H9 (cell line): Measurements from ENCODE around the gene DPP6. TPM values are rescaled to one million over a fixed set of nuclear protein-coding genes. Genes with fewer than 3 reads are reported as not detected.

Experiments
- DNase-seq: peaks from one replicate; pipeline ENCODE4 v3.0.0-alpha.2; 2017
- H2AFZ ChIP-seq: one replicate; pipeline ENCODE4 v1.6.1; 2013; ENCODE audit warnings: mild to moderate bottlenecking, low read length, control low read depth, moderate library complexity
- H2AK5ac ChIP-seq: 2 replicates; pipeline ENCODE4 v1.6.1; 2013; ENCODE audit warnings: low read length, control low read depth, mixed read lengths; ENCODE audit not compliant: insufficient read length
- H2BK120ac ChIP-seq: one replicate; pipeline ENCODE4 v1.6.1; 2013; ENCODE audit warnings: low read depth, mild to moderate bottlenecking, low read length, control low read depth, inconsistent platforms; ENCODE audit not compliant: poor library complexity, severe bottlenecking
- H2BK12ac ChIP-seq: 2 replicates; pipeline ENCODE4 v1.6.1; 2013; ENCODE audit warnings: low read length, control low read depth, mixed read lengths, low read depth; ENCODE audit not compliant: insufficient read length
- H2BK15ac ChIP-seq: 2 replicates; pipeline ENCODE4 v1.6.1; 2013; ENCODE audit warnings: low read depth, low read length, control low read depth
- H2BK20ac ChIP-seq: one replicate; pipeline ENCODE4 v1.6.1; 2013; ENCODE audit warnings: low read depth, mild to moderate bottlenecking, low read length, control low read depth, inconsistent platforms; ENCODE audit not compliant: poor library complexity, severe bottlenecking
- H2BK5ac ChIP-seq: 2 replicates; pipeline ENCODE4 v1.6.1; 2013; ENCODE audit warnings: low read length, control low read depth, mixed read lengths; ENCODE audit not compliant: insufficient read length
- H3K14ac ChIP-seq: 2 replicates; pipeline ENCODE4 v1.6.1; 2013; ENCODE audit warnings: low read length, control low read depth; ENCODE audit not compliant: insufficient read depth
- H3K18ac ChIP-seq: 2 replicates; pipeline ENCODE4 v1.6.1; 2013; ENCODE audit warnings: low read depth, mild to moderate bottlenecking, mixed read lengths, low read length, control low read depth; ENCODE audit not compliant: insufficient read length
- H3K23ac ChIP-seq: 2 replicates; pipeline ENCODE4 v1.6.1; 2013; ENCODE audit warnings: low read length, control low read depth, mixed read lengths, low read depth; ENCODE audit not compliant: insufficient read length
- H3K23me2 ChIP-seq: 2 replicates; pipeline ENCODE4 v1.6.1; 2013; ENCODE audit warnings: low read depth, mild to moderate bottlenecking, mixed read lengths, low read length, control low read depth; ENCODE audit not compliant: insufficient read length, poor library complexity, severe bottlenecking
- H3K27ac ChIP-seq: 2 replicates; pipeline ENCODE4 v1.5.1; 2013; ENCODE audit warnings: low read length, control low read depth, mixed read lengths, low read depth; ENCODE audit not compliant: insufficient read length
- H3K27me3 ChIP-seq: 2 replicates; pipeline ENCODE4 v1.6.1; 2013; ENCODE audit warnings: low read length, control low read depth, inconsistent platforms; ENCODE audit not compliant: insufficient read depth
- H3K4ac ChIP-seq: 2 replicates; pipeline ENCODE4 v1.6.1; 2013; ENCODE audit warnings: low read depth, mild to moderate bottlenecking, control low read depth, inconsistent platforms, low read length, moderate library complexity
- H3K4me1 ChIP-seq: 2 replicates; pipeline ENCODE4 v1.6.1; 2013; ENCODE audit warnings: low read length, control low read depth, inconsistent platforms; ENCODE audit not compliant: insufficient read depth
- H3K4me2 ChIP-seq: 2 replicates; pipeline ENCODE4 v1.6.1; 2013; ENCODE audit warnings: low read length, control low read depth, mixed read lengths; ENCODE audit not compliant: insufficient read length, insufficient read depth
- H3K56ac ChIP-seq: 2 replicates; pipeline ENCODE4 v1.6.1; 2013; ENCODE audit warnings: low read depth, mild to moderate bottlenecking, mixed read lengths, low read length, control low read depth; ENCODE audit not compliant: insufficient read length
- H3K79me1 ChIP-seq: 2 replicates; pipeline ENCODE4 v1.6.1; 2013; ENCODE audit warnings: low read depth, mild to moderate bottlenecking, moderate library complexity, low read length, control low read depth, inconsistent platforms; ENCODE audit not compliant: insufficient read depth, poor library complexity, severe bottlenecking
- H3K79me2 ChIP-seq: 2 replicates; pipeline ENCODE4 v1.6.1; 2013; ENCODE audit warnings: low read length, control low read depth, inconsistent platforms; ENCODE audit not compliant: insufficient read depth
- H3K9ac ChIP-seq: 2 replicates; pipeline ENCODE4 v1.6.1; 2013; ENCODE audit warnings: low read length, control low read depth, mixed read lengths; ENCODE audit not compliant: insufficient read length; ENCODE audit errors: extremely low read depth
- H3K9me3 ChIP-seq: one replicate; pipeline ENCODE4 v1.6.1; 2013; ENCODE audit warnings: low read depth, low read length, inconsistent platforms; ENCODE audit not compliant: control insufficient read depth
- H3T11ph ChIP-seq: one replicate; pipeline ENCODE4 v1.6.1; 2013; ENCODE audit warnings: mild to moderate bottlenecking, low read length, control low read depth, inconsistent platforms
- H4K20me1 ChIP-seq: one replicate; pipeline ENCODE4 v1.6.1; 2013; ENCODE audit not compliant: control insufficient read depth, insufficient read length, insufficient read depth
- H4K5ac ChIP-seq: 2 replicates; pipeline ENCODE4 v1.6.1; 2013; ENCODE audit warnings: low read depth, mild to moderate bottlenecking, mixed read lengths, low read length, control low read depth; ENCODE audit not compliant: insufficient read length
- H4K8ac ChIP-seq: replicated peaks from 2 replicates; pipeline ENCODE4 v1.6.1; 2013; ENCODE audit warnings: low read length, control low read depth, mixed read lengths, low read depth; ENCODE audit not compliant: insufficient read length
- H4K91ac ChIP-seq: 2 replicates; pipeline ENCODE4 v1.6.1; 2013; ENCODE audit warnings: low read depth, mild to moderate bottlenecking, moderate library complexity, mixed read lengths, low read length, control low read depth; ENCODE audit not compliant: insufficient read length
- H3K27ac Mint-ChIP-seq, 3 experiments: 2 replicates in 2 of 3; 3 replicates in 1 of 3; pipeline ENCODE4 v1.8.0; 2020 to 2021; ENCODE audit warnings: mixed read lengths in 3 of 3, mild to moderate bottlenecking in 1 of 3, moderate library complexity in 1 of 3
- H3K27me3 Mint-ChIP-seq: 2 replicates; pipeline ENCODE4 v1.8.0; 2021; ENCODE audit warnings: low read depth, mild to moderate bottlenecking, moderate library complexity, mixed read lengths
- H3K36me3 Mint-ChIP-seq, 3 experiments: 2 replicates in 2 of 3; 3 replicates in 1 of 3; pipeline ENCODE4 v1.8.0; 2020 to 2021; ENCODE audit warnings: low read depth in 3 of 3, mixed read lengths in 3 of 3; ENCODE audit not compliant: insufficient read depth in 1 of 3
- H3K4me1 Mint-ChIP-seq, 2 experiments: 2 replicates each; pipeline ENCODE4 v1.8.0; 2020; ENCODE audit warnings: mixed read lengths in 2 of 2
- H3K4me3 Mint-ChIP-seq, 2 experiments: 2 replicates in 1 of 2; 3 replicates in 1 of 2; pipeline ENCODE4 v1.8.0; 2020 to 2021; ENCODE audit warnings: mild to moderate bottlenecking in 2 of 2, mixed read lengths in 2 of 2, moderate library complexity in 1 of 2
- H3K9me3 Mint-ChIP-seq, 2 experiments: 2 replicates in 1 of 2; 3 replicates in 1 of 2; pipeline ENCODE4 v1.8.0; 2020; ENCODE audit warnings: mild to moderate bottlenecking in 2 of 2, mixed read lengths in 2 of 2, moderate library complexity in 1 of 2
- WGBS: extraction: QIAGEN DNeasy Blood & Tissue Kit; methylation state at CpG from one replicate; pipeline ENCODE4 v1.1.7; 2013; ENCODE audit warnings: missing lambda C conversion rate, low lambda C conversion rate, mixed read lengths; ENCODE audit not compliant: insufficient read length; ENCODE audit errors: extremely low coverage; 5-methylcytosine and 5-hydroxymethylcytosine counted together
- total RNA-seq: library from RNA; stranded (reverse); gene quantifications from 2 replicates; pipeline ENCODE4 v1.2.1, GENCODE V29; 2021
- TF ChIP-seq, protein P1 (sequence below): fragments of 200-600 bp; sonication (generic); conservative IDR thresholded peaks from 3 replicates; pipeline ENCODE4 v1.8.0; 2021; ENCODE audit warnings: antibody characterized with exemption, mild to moderate bottlenecking

The DPP6 gene
- total RNA-seq, 1 experiment from 2014 or later: 4.5 TPM

DNA sequence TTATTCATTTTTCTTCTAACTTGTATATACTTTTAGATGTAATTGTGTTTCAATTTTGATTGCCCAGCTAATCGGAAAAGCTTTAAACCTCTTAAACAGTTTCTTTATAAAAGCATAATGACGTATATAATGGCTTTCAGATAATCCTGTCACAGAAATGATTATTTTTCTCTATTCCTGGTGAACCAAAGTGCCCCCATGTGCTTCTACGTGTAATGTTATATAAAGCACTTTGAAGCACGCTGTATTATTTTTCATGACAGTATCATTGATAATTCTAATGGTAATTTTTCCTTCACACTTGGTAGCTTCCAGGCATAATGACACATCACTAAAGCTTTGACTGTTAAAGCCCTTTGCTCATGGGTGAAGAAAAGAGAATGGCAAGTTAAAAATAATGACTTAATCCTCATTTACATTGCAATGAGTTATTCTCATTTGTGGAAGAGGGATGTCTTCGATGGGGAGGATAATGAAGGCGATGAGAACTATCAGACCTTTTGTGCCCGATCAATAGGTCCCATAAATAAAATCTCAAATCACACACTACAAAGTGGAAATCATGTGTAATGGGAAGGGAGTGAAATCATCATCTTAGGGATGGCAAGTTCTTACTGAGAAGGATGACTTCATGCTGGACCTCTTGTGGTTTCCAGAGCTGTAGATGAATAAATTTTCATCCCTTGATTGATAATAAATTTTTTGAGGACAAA is 460.1 kb downstream of the DPP6 start:
- H4K5ac ChIP-seq: no peak overlapping the region
- Mint-ChIP-seq H3K4me1 (peaks cover 7% of the 10 kb centered on the region in 2 experiments), H3K4me3 (no peak overlapping the region), H3K27ac (no peak overlapping the region), H3K9me3 (peaks cover 3 to 6% of the 10 kb centered on the region in 2 experiments; a peak in 2 of 5 replicates), H3K36me3 (peaks cover 0 to 6% (median 1%) of the 10 kb centered on the region in 3 experiments; a peak in 3 of 7 replicates), H3K27me3 (0 out of 2 replicates have a peak, but pooled peaks cover 1% of the 10 kb centered on the region)
- no peak overlapping the region for H3K4me2 ChIP-seq
- H4K20me1 ChIP-seq: no peaks in the 10 kb centered on the region
- H3K4ac ChIP-seq: no peak overlapping the region
- H2AK5ac ChIP-seq: no peak overlapping the region
- no peak overlapping the region for H2BK12ac ChIP-seq
- no peak overlapping the region for H3K14ac ChIP-seq
- no peak overlapping the region for H3K56ac ChIP-seq
- H3K9ac ChIP-seq: no peak overlapping the region
- no peak overlapping the region for H3K27ac ChIP-seq
- H3K27me3 ChIP-seq: no peaks in the 10 kb centered on the region
- WGBS: no CpG with 5 or more reads among the region's 7 CpGs
- no peak overlapping the region for H2BK15ac ChIP-seq
- no peak overlapping the region for H2BK20ac ChIP-seq
- H3K9me3 ChIP-seq: no peaks in the 10 kb centered on the region
- no peak for DNase-seq
- H3K18ac ChIP-seq: no peak overlapping the region
- H3K23ac ChIP-seq: no peak overlapping the region
- no peaks in the 10 kb centered on the region for H3K79me1 ChIP-seq
- no peak overlapping the region for H3T11ph ChIP-seq
- H3K4me1 ChIP-seq: no peaks in the 10 kb centered on the region
- H4K8ac ChIP-seq: no peak overlapping the region
- H4K91ac ChIP-seq: no peak overlapping the region
- no peak overlapping the region for H2BK120ac ChIP-seq
- H2BK5ac ChIP-seq: no peak overlapping the region
- no peaks in the 10 kb centered on the region for H3K23me2 ChIP-seq
- no peak overlapping the region for H2AFZ ChIP-seq
- TF ChIP-seq, protein P1, sequence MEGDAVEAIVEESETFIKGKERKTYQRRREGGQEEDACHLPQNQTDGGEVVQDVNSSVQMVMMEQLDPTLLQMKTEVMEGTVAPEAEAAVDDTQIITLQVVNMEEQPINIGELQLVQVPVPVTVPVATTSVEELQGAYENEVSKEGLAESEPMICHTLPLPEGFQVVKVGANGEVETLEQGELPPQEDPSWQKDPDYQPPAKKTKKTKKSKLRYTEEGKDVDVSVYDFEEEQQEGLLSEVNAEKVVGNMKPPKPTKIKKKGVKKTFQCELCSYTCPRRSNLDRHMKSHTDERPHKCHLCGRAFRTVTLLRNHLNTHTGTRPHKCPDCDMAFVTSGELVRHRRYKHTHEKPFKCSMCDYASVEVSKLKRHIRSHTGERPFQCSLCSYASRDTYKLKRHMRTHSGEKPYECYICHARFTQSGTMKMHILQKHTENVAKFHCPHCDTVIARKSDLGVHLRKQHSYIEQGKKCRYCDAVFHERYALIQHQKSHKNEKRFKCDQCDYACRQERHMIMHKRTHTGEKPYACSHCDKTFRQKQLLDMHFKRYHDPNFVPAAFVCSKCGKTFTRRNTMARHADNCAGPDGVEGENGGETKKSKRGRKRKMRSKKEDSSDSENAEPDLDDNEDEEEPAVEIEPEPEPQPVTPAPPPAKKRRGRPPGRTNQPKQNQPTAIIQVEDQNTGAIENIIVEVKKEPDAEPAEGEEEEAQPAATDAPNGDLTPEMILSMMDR: no peak
- no peaks in the 10 kb centered on the region for H3K79me2 ChIP-seq
